Endothelial cell (in vitro differentiated cells): ENCODE measurements around the gene ZNF318. TPM values are rescaled to one million over a fixed set of nuclear protein-coding genes. Genes with fewer than 3 reads are reported as not detected.
"Not testable (repeated sequence)": the region's sequence is repeated elsewhere in the genome, so short reads cannot be mapped to it uniquely, and the experiment has no call there.

Experiments used
- DNase-seq: peaks from one replicate; pipeline ENCODE4 v3.0.0; 2021; ENCODE audit warnings: low spot score
- H3K27ac Mint-ChIP-seq: one replicate; pipeline ENCODE4 v1.8.0; 2021; ENCODE audit warnings: mixed read lengths, inconsistent platforms; ENCODE audit not compliant: unreplicated experiment
- H3K27me3 Mint-ChIP-seq: one replicate; pipeline ENCODE4 v1.8.0; 2021; ENCODE audit warnings: mild to moderate bottlenecking, moderate library complexity, mixed read lengths, inconsistent platforms; ENCODE audit not compliant: unreplicated experiment
- H3K36me3 Mint-ChIP-seq: one replicate; pipeline ENCODE4 v1.8.0; 2021; ENCODE audit warnings: mild to moderate bottlenecking, low read depth, mixed read lengths, inconsistent platforms; ENCODE audit not compliant: unreplicated experiment
- H3K4me1 Mint-ChIP-seq: one replicate; pipeline ENCODE4 v1.8.0; 2021; ENCODE audit warnings: mild to moderate bottlenecking, mixed read lengths, inconsistent platforms; ENCODE audit not compliant: unreplicated experiment
- H3K4me3 Mint-ChIP-seq: one replicate; pipeline ENCODE4 v1.8.0; 2021; ENCODE audit warnings: mild to moderate bottlenecking, mixed read lengths, inconsistent platforms; ENCODE audit not compliant: unreplicated experiment
- H3K9me3 Mint-ChIP-seq: one replicate; pipeline ENCODE4 v1.8.0; 2021; ENCODE audit warnings: mixed read lengths, inconsistent platforms; ENCODE audit not compliant: unreplicated experiment
- CTCF ChIP-seq: fragments of 200-600 bp; sonication (generic); IDR thresholded peaks from one replicate; pipeline ENCODE4 v1.5.0; 2021; ENCODE audit warnings: antibody characterized with exemption; ENCODE audit not compliant: unreplicated experiment
- long read RNA-seq: library from polyadenylated mRNA; unstranded; transcript quantifications from one replicate; pipeline ENCODE4 v2.0.0, GENCODE V29; 2020; ENCODE audit not compliant: unreplicated experiment
- total RNA-seq: library from RNA; stranded (reverse); fragmentation: NEBNext Ultra II Directional; extraction: Animal tissue kit (Norgen Biotek cat#: 25700); gene quantifications from one replicate; pipeline ENCODE4 v1.2.1, GENCODE V29; 2021; ENCODE audit not compliant: unreplicated experiment

The ZNF318 gene
- 26.7 TPM for total RNA-seq
- long read RNA-seq, partial matches to known transcripts = 1 of 2 reads
- long read RNA-seq, other reads (novel, unspliced or antisense) = 1 of 2 reads

GRCh38 chr6:43369174-43370002 lies at the start of gene ZNF318:
ZNF318 (minus strand) TSS chr6:43369647; CDS start chr6:43369365, 282 bp downstream.
- H3K27me3 Mint-ChIP-seq = peaks cover 3% of the 10 kb centered on the region
- peak within 1 kb of the TSS; percentile 95 for H3K4me3 Mint-ChIP-seq
- peak; percentile 92 for DNase-seq
- TF ChIP-seq CTCF = no peak
- peaks cover 16% of the 10 kb centered on the region for H3K36me3 Mint-ChIP-seq
- peak within 1 kb of the TSS; percentile 88 for H3K27ac Mint-ChIP-seq
- peaks cover 17% of the 10 kb centered on the region for H3K4me1 Mint-ChIP-seq
- H3K9me3 Mint-ChIP-seq = no peaks in the 10 kb centered on the region

- Mint-ChIP-seq H3K4me3 (no peak overlapping the region), H3K27ac (no peak overlapping the region), H3K9me3 (no peaks in the 10 kb centered on the region), H3K36me3 (no peaks in the 10 kb centered on the region), H3K4me1 (no peaks in the 10 kb centered on the region), H3K27me3 (no peaks in the 10 kb centered on the region)
- DNase-seq = no peak
- no peak for TF ChIP-seq CTCF
These were observed 47.5 kb upstream of the ZNF318 start for GRCh38 chr6:43416935-43417334.

GRCh38 chr6:43415275-43415674 lies 45.8 kb upstream of the ZNF318 start:
- H3K4me3 Mint-ChIP-seq, H3K27ac Mint-ChIP-seq, H3K36me3 Mint-ChIP-seq: not testable (repeated sequence)

GRCh38 chr6:43413002-43413401 lies 43.6 kb upstream of the ZNF318 start:
- Mint-ChIP-seq H3K4me1 (no peaks in the 10 kb centered on the region), H3K4me3 (no peak overlapping the region), H3K27me3 (peaks cover 1% of the 10 kb centered on the region), H3K9me3 (no peaks in the 10 kb centered on the region), H3K27ac (no peak overlapping the region), H3K36me3 (no peaks in the 10 kb centered on the region)
- TF ChIP-seq CTCF = no peak
- DNase-seq = no peak

More at GRCh38 chr6:43415275-43415674, 45.8 kb upstream of the ZNF318 start:
- H3K27me3 Mint-ChIP-seq, H3K4me1 Mint-ChIP-seq, H3K9me3 Mint-ChIP-seq, DNase-seq: not testable (repeated sequence)

GRCh38 chr6:43412541-43412940 lies 43.1 kb upstream of the ZNF318 start:
- no peaks in the 10 kb centered on the region for H3K36me3 Mint-ChIP-seq
- no peaks in the 10 kb centered on the region for H3K9me3 Mint-ChIP-seq
- DNase-seq = no peak
- H3K27ac Mint-ChIP-seq = no peak overlapping the region
- TF ChIP-seq CTCF = no peak
- H3K27me3 Mint-ChIP-seq = peaks cover 1% of the 10 kb centered on the region
- H3K4me3 Mint-ChIP-seq = no peak overlapping the region
- H3K4me1 Mint-ChIP-seq = no peaks in the 10 kb centered on the region

- not testable (repeated sequence) for DNase-seq, H3K36me3 Mint-ChIP-seq, H3K27ac Mint-ChIP-seq, H3K4me1 Mint-ChIP-seq, H3K9me3 Mint-ChIP-seq, H3K4me3 Mint-ChIP-seq, H3K27me3 Mint-ChIP-seq
These were observed 41.3 kb upstream of the ZNF318 start for GRCh38 chr6:43410776-43411175.
